NCI-H526 treated with DMSO at 0.1 percent for 48 hours (cell line): ENCODE data around the gene CALD1.
"Not testable (repeated sequence)": the region's sequence is repeated elsewhere in the genome, so short reads cannot be mapped to it uniquely, and the experiment has no call there.

Experiments used
- DNase-seq: peaks from one replicate; lab custom pipeline; 2025; lab: John Stamatoyannopoulos, UW

Gene CALD1

GRCh38 chr7:134949171-134949570 lies 169.7 kb downstream of the CALD1 start:
- DNase-seq: no peak

GRCh38 chr7:134954197-134955082 lies 175.0 kb downstream of the CALD1 start:
- peak; percentile 58 for DNase-seq

GRCh38 chr7:134957005-134957404 lies 177.6 kb downstream of the CALD1 start:
- no peak for DNase-seq

- no peak for DNase-seq
These were observed 180.4 kb downstream of the CALD1 start for GRCh38 chr7:134959810-134960209.

- DNase-seq: no peak
These were observed 182.9 kb downstream of the CALD1 start for GRCh38 chr7:134962270-134962780.

- DNase-seq: no peak
These were observed 183.6 kb downstream of the CALD1 start for GRCh38 chr7:134963036-134963435.

GRCh38 chr7:134966691-134967090 lies 187.3 kb downstream of the CALD1 start:
- DNase-seq: peak; percentile 40

- DNase-seq: no peak
These were observed 188.7 kb downstream of the CALD1 start for GRCh38 chr7:134968110-134968509.

- DNase-seq: not testable (repeated sequence)
These were observed 202.2 kb downstream of the CALD1 start for GRCh38 chr7:134981645-134982044.

- no peak for DNase-seq
These were observed 206.5 kb downstream of the CALD1 start for GRCh38 chr7:134985894-134986362.

GRCh38 chr7:134986363-134987251 lies 207.2 kb downstream of the CALD1 start, which contains the start of gene AGBL3:
Gene AGBL3 (plus strand): TSS chr7:134986508. CDS start chr7:134987934, 1,426 bp downstream.
- peak; percentile 96 for DNase-seq

- no peak for DNase-seq
These were observed 208.7 kb downstream of the CALD1 start for GRCh38 chr7:134988161-134988560.

GRCh38 chr7:134991469-134992339 lies 212.3 kb downstream of the CALD1 start:
- no peak for DNase-seq

GRCh38 chr7:134992626-134993179 lies 213.3 kb downstream of the CALD1 start:
- DNase-seq: no peak

- DNase-seq: no peak
These were observed 214.5 kb downstream of the CALD1 start for GRCh38 chr7:134993877-134994456.

GRCh38 chr7:134995239-134996096 lies 216.0 kb downstream of the CALD1 start:
- DNase-seq: no peak

- no peak for DNase-seq
These were observed 216.7 kb downstream of the CALD1 start for GRCh38 chr7:134996097-134996550.

GRCh38 chr7:134997214-134997885 lies 217.9 kb downstream of the CALD1 start:
- no peak for DNase-seq

- no peak for DNase-seq
These were observed 219.7 kb downstream of the CALD1 start for GRCh38 chr7:134999136-134999535.
